Panc1 (cell line): Measurements from ENCODE around the gene BEX2.

Experiments
- POLR2AphosphoS5 ChIP-seq: IDR thresholded peaks from 2 replicates; pipeline ENCODE4 v1.6.1; 2012; ENCODE audit warnings: mild to moderate bottlenecking, low read depth, low read length, moderate library complexity
- SIN3A ChIP-seq: IDR thresholded peaks from 2 replicates; pipeline ENCODE4 v1.6.1; 2012; ENCODE audit warnings: low read depth, mild to moderate bottlenecking, low read length, moderate library complexity, borderline replicate concordance; ENCODE audit not compliant: insufficient read depth
- TF ChIP-seq, protein P1 (sequence below): fragments of 450-650 bp; IDR thresholded peaks from 2 replicates; pipeline ENCODE4 v1.5.1; 2017; ENCODE audit warnings: mild to moderate bottlenecking
- TF ChIP-seq, protein P2 (sequence below), 2 experiments: IDR thresholded peaks; 2 replicates each; pipeline ENCODE4 v1.6.1; 2011 to 2012; ENCODE audit warnings: low read depth in 2 of 2, control low read depth in 1 of 2, low read length in 1 of 2, mild to moderate bottlenecking in 1 of 2, moderate library complexity in 1 of 2; ENCODE audit not compliant: insufficient read depth in 1 of 2

- TF ChIP-seq, protein P1, sequence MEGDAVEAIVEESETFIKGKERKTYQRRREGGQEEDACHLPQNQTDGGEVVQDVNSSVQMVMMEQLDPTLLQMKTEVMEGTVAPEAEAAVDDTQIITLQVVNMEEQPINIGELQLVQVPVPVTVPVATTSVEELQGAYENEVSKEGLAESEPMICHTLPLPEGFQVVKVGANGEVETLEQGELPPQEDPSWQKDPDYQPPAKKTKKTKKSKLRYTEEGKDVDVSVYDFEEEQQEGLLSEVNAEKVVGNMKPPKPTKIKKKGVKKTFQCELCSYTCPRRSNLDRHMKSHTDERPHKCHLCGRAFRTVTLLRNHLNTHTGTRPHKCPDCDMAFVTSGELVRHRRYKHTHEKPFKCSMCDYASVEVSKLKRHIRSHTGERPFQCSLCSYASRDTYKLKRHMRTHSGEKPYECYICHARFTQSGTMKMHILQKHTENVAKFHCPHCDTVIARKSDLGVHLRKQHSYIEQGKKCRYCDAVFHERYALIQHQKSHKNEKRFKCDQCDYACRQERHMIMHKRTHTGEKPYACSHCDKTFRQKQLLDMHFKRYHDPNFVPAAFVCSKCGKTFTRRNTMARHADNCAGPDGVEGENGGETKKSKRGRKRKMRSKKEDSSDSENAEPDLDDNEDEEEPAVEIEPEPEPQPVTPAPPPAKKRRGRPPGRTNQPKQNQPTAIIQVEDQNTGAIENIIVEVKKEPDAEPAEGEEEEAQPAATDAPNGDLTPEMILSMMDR: no peak
- TF ChIP-seq POLR2AphosphoS5 (no peak), SIN3A (no peak)
- TF ChIP-seq, protein P2, sequence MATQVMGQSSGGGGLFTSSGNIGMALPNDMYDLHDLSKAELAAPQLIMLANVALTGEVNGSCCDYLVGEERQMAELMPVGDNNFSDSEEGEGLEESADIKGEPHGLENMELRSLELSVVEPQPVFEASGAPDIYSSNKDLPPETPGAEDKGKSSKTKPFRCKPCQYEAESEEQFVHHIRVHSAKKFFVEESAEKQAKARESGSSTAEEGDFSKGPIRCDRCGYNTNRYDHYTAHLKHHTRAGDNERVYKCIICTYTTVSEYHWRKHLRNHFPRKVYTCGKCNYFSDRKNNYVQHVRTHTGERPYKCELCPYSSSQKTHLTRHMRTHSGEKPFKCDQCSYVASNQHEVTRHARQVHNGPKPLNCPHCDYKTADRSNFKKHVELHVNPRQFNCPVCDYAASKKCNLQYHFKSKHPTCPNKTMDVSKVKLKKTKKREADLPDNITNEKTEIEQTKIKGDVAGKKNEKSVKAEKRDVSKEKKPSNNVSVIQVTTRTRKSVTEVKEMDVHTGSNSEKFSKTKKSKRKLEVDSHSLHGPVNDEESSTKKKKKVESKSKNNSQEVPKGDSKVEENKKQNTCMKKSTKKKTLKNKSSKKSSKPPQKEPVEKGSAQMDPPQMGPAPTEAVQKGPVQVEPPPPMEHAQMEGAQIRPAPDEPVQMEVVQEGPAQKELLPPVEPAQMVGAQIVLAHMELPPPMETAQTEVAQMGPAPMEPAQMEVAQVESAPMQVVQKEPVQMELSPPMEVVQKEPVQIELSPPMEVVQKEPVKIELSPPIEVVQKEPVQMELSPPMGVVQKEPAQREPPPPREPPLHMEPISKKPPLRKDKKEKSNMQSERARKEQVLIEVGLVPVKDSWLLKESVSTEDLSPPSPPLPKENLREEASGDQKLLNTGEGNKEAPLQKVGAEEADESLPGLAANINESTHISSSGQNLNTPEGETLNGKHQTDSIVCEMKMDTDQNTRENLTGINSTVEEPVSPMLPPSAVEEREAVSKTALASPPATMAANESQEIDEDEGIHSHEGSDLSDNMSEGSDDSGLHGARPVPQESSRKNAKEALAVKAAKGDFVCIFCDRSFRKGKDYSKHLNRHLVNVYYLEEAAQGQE (IDR thresholded peaks at IDR 0.05; ENCODE audit: insufficient read depth in 1 of 2, low read depth in 2 of 2, low read length in 1 of 2): no peak
Observed at GRCh38 chrX:103293118-103293517, 17.7 kb downstream of the BEX2 start.
